Cardiac ventricle fibroblast (primary cell): ENCODE data around the gene PSMB2. TPM values are rescaled to one million over a fixed set of nuclear protein-coding genes. Genes with fewer than 3 reads are reported as not detected.

Source experiments
- total RNA-seq: library from RNA; depleted of rRNA; stranded (reverse); fragments of >200 nt; gene quantifications from 2 replicates; pipeline ENCODE4 v1.2.3, GENCODE V29; 2015

Gene PSMB2
- 37.7 and 47.2 TPM in 2 replicates for total RNA-seq

DNA sequence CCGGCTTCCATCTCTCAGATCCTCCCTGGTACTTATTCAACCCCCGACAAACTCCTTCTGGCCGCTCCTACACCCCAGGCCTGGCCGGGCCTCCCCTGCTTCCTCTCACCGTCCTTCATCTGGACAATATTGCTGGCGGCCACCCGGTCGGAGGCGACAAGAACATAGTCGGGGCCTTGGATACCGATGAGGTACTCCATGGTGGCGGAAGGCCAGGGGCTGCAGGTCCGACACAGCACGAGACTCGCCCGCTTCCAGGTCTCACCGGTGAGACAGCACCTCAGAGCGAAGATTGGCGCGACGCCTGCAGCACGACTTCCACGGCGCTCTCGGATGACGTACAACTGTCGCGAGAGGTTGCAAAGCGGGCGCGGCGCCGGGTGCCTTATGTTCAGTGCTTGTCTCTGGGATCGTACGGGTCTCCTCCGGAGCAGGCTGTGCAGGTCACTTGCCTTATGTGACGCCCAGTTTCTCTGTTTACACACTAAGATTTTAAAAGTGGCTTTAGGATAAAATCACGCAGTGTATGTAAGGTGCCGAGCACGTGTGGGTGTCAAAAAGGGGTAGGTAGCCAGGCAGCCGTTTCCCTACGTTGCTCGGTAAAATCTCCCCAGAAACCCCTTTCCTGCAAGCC is at the start of gene PSMB2:
Gene PSMB2 (minus strand): TSS at position 294 of the 634 bp plus-strand sequence. CDS start 94 bp downstream, at position 200.

DNA sequence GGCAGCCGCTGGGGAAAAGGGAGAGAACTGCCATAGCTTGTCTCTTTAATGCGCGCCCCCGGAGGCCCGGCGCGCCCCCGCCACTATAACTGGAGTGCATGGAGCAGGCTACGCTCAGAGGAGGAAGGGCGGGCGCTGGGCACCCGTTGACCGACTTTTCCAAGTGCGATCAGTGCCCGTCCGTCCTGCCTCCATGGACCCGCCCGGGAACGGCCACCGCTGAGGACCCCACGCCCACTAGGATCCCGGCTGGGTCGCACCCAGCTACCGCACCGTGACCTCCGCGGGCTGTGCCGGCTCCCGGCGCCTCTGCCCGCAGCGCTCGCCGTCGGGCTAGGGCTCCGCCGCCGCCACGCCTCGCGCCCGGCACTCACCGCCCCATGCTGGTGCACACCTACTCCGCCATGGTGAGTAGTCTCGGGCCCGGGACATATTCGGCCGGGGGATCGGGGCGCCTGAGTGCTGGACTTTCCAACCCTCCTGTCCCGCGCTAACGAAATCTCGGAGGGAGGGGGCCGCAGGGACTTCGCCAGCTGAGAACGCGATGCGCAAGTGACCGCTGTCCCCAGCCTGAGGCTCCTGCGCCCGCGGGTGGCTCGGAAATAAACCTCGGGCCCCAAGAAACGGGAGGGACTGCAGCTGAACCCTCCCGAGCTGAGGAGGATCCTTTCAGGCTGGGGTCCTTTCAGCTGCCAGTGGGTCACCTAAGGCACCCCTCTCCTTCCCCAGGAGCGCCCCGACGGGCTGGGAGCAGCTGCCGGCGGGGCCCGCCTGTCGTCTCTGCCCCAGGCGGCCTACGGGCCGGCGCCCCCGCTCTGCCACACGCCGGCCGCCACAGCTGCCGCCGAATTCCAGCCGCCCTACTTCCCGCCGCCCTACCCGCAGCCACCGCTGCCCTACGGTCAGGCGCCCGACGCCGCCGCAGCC is 67.9 kb downstream of the PSMB2 start, which contains the start of gene TFAP2E:
Gene TFAP2E (plus strand): TSS at position 117 of the 927 bp plus-strand sequence. CDS start 264 bp downstream, at position 381.

DNA sequence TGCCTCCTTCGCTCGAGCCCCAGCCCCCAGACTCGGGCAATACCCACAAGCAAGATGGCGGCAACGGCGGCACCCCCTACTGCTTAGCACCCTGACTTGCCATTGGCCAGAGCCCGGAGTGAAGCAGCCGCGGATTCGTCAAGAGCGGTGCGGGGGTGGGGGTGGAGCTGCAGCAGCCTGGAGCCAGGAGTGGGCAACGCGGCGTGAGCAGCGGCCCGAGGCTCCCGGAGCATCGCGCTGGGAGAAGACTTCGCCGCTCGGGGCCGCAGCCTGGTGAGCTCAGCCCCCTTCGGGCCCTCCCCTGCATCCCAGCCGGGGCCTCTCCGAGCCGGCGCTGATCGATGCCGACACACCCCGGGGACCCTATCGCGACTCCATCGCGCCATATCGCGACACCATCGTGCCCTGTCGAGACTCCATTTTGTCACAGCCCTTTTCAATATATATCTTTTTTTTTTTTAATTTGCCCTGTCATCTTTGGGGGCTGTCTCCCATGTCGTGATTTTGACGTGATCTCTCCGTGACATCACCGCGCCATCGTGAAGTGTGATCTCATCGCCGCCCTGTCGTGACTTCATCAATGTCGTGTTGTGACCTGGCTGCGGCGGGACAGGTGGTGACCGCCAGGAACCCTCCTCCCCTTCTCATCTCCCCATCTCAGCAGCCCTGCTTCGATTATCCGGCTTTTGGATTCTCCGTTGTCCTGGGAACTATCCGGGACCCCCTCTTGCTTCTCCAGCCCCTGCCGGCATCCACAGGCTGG is 83.5 kb downstream of the PSMB2 start, which contains the start of gene NCDN:
Gene NCDN (plus strand): TSS at position 189 of the 763 bp plus-strand sequence. CDS start 392 bp downstream, at position 581.

DNA sequence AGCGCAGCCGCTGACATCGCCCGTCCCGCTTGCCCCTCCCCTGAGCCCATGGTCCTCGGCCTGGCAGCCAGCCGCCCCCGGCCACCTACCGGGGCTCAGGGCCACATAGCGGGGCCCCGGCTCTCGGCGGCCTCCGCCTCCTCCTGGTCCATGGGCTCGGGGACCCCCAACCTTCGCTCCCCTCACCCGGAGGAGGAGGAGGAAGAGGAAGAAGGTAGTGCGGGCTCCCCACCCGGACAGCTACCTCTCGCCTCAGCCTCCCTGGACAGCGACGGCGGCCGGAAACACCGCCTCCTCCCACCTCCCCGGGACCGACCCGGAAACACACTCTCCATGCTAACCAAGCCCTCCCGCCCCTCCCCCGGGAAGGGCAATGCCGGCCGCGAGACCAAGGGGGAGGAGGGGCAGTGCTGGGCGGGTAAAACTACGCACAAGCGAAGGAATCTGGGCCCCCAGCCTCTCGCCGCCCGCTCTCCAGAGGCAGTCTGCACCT is 84.2 kb downstream of the PSMB2 start, which contains the start of gene KIAA0319L:
Gene KIAA0319L (minus strand): TSS at position 286 of the 493 bp plus-strand sequence. CDS start 2,912 bp downstream, outside the sequence.

Other genes with a start within 250 kb of the PSMB2 start
- gene KIAA0319L, start 84.1 kb downstream of the PSMB2 start, total RNA-seq, result 26.3 and 42.1 TPM in 2 replicates
- gene NCDN, start 83.7 kb downstream of the PSMB2 start, total RNA-seq, result 35.7 and 38.6 TPM in 2 replicates
- gene TFAP2E, start 68.2 kb downstream of the PSMB2 start, total RNA-seq, result not detected in 2 replicates
- gene C1orf216, start 77.4 kb upstream of the PSMB2 start, total RNA-seq, result 18.2 and 21.0 TPM in 2 replicates
- 0.37 and 2.8 TPM in 2 replicates for gene CLSPN, start 128.5 kb upstream of the PSMB2 start, total RNA-seq
- gene AGO4, start 166.5 kb upstream of the PSMB2 start, total RNA-seq, result 4.1 and 4.2 TPM in 2 replicates
- gene AGO1, start 241.7 kb upstream of the PSMB2 start, total RNA-seq, result 9.4 and 13.6 TPM in 2 replicates